Neural progenitor cell (in vitro differentiated cells): Measurements from ENCODE around the gene RREB1. TPM values are rescaled to one million over a fixed set of nuclear protein-coding genes. Genes with fewer than 3 reads are reported as not detected.

Source experiments
- DNase-seq: peaks from one replicate; pipeline ENCODE4 v3.0.0-alpha.2; 2016; ENCODE audit warnings: low spot score
- H2AFZ ChIP-seq: fragments of 200-600 bp; sonication (generic); replicated peaks from 2 replicates; pipeline ENCODE4 v1.6.1; 2016; ENCODE audit warnings: antibody characterized with exemption
- H3F3A ChIP-seq: fragments of 200-600 bp; sonication (generic); 2 replicates; pipeline ENCODE4 v1.6.1; 2016; ENCODE audit warnings: antibody characterized with exemption, low read depth
- H3K27ac ChIP-seq: fragments of 200-600 bp; sonication (generic); 2 replicates; pipeline ENCODE4 v1.5.1; 2016; ENCODE audit warnings: mild to moderate bottlenecking
- H3K27me3 ChIP-seq: fragments of 200-600 bp; sonication (generic); 2 replicates; pipeline ENCODE4 v1.6.1; 2016; ENCODE audit warnings: mild to moderate bottlenecking, moderate library complexity
- H3K36me3 ChIP-seq: fragments of 200-600 bp; sonication (generic); 2 replicates; pipeline ENCODE4 v1.5.1; 2016
- H3K4me1 ChIP-seq: fragments of 200-600 bp; sonication (generic); 2 replicates; pipeline ENCODE4 v1.6.1; 2016; ENCODE audit warnings: mixed run types
- H3K4me2 ChIP-seq: fragments of 200-600 bp; sonication (generic); 2 replicates; pipeline ENCODE4 v1.6.1; 2016
- H3K4me3 ChIP-seq: fragments of 200-600 bp; sonication (generic); 2 replicates; pipeline ENCODE4 v1.5.1; 2016
- H3K79me2 ChIP-seq: fragments of 200-600 bp; sonication (generic); 2 replicates; pipeline ENCODE4 v1.6.1; 2016; ENCODE audit warnings: low read depth
- H3K9ac ChIP-seq: fragments of 200-600 bp; sonication (generic); 2 replicates; pipeline ENCODE4 v1.6.1; 2016
- H3K9me3 ChIP-seq: fragments of 200-600 bp; sonication (generic); 2 replicates; pipeline ENCODE4 v1.5.1; 2016; ENCODE audit warnings: low read depth
- H4K20me1 ChIP-seq: fragments of 200-600 bp; sonication (generic); 2 replicates; pipeline ENCODE4 v1.6.1; 2016; ENCODE audit warnings: low read depth
- H3K27ac Mint-ChIP-seq: 3 replicates; pipeline ENCODE4 v1.8.0; 2021; ENCODE audit warnings: mixed read lengths
- H3K27me3 Mint-ChIP-seq: 2 replicates; pipeline ENCODE4 v1.8.0; 2022; ENCODE audit warnings: low read depth, mild to moderate bottlenecking, inconsistent platforms, moderate library complexity, mixed read lengths; ENCODE audit not compliant: insufficient read depth
- H3K36me3 Mint-ChIP-seq: 3 replicates; pipeline ENCODE4 v1.8.0; 2021; ENCODE audit warnings: mixed read lengths
- H3K4me1 Mint-ChIP-seq: 3 replicates; pipeline ENCODE4 v1.8.0; 2021; ENCODE audit warnings: mixed read lengths
- H3K4me3 Mint-ChIP-seq: 3 replicates; pipeline ENCODE4 v1.8.0; 2021; ENCODE audit warnings: mild to moderate bottlenecking, moderate library complexity, mixed read lengths
- H3K9me3 Mint-ChIP-seq: 3 replicates; pipeline ENCODE4 v1.8.0; 2020; ENCODE audit warnings: mixed read lengths
- EZH2 ChIP-seq: fragments of 200-600 bp; sonication (generic); IDR thresholded peaks from 2 replicates; pipeline ENCODE4 v1.6.1; 2017; ENCODE audit warnings: antibody characterized with exemption, mild to moderate bottlenecking, moderate library complexity
- EZH2phosphoT487 ChIP-seq: fragments of 200-600 bp; sonication (generic); IDR thresholded peaks from 2 replicates; pipeline ENCODE4 v1.6.1; 2017; ENCODE audit warnings: antibody characterized with exemption
- total RNA-seq: library from RNA; depleted of rRNA; stranded (reverse); fragments of >200 nt; gene quantifications from 2 replicates; pipeline ENCODE4 v1.2.3, GENCODE V29; 2015; ENCODE audit warnings: low replicate concordance
- TF ChIP-seq, protein P1 (sequence below): fragments of 200-600 bp; sonication (generic); IDR thresholded peaks from 2 replicates; pipeline ENCODE4 v1.5.1; 2017; ENCODE audit warnings: antibody characterized with exemption, mild to moderate bottlenecking

RREB1 gene
- total RNA-seq, 1 donor from 2014 or later: 12.1 TPM

DNA sequence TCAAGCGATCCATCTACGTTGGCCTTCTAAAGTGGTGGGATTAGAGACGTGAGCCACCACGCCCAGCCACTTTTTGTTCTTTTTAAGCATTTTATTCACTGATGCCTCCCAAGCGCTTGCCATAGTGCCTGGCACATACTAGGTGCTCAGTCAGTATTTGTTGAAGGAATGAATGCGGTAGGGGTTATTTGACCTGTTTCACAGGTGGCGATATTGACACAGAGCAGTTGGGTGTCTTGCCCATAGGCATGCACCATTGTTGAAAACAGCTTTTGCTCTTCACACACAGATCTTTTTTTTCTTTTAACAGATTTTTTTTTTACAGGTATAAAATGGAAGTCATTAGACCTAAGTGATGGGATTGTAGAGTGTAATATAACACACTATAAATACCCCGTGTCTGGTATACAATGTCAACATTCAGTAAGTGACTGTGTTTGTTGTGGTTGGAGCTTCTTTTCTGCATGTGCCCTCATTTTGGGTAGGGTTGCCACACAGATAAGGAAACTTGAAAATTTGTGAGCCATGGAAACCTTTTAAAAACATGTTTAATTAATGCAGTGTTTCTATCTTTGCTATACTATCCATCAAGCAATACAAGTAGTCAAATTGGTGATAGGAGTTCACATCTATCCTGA lies 24.8 kb downstream of the RREB1 start:
- Histone ChIP-seq H3K9me3 (no peaks in the 10 kb centered on the region), H3K4me3 (no peak overlapping the region), H3K4me2 (no peak overlapping the region), H4K20me1 (peaks cover 52% of the 10 kb centered on the region), H2AFZ (no peak overlapping the region), H3K4me1 (peaks cover 19% of the 10 kb centered on the region), H3K9ac (no peak overlapping the region), H3K27ac (no peak overlapping the region), H3K79me2 (peaks cover 47% of the 10 kb centered on the region), H3F3A (peaks cover 14% of the 10 kb centered on the region), H3K36me3 (no peaks in the 10 kb centered on the region), H3K27me3 (no peaks in the 10 kb centered on the region)
- H3K4me1 Mint-ChIP-seq: peaks cover 21% of the 10 kb centered on the region
- TF ChIP-seq EZH2phosphoT487 (no peak), EZH2 (no peak)
- TF ChIP-seq, protein P1, sequence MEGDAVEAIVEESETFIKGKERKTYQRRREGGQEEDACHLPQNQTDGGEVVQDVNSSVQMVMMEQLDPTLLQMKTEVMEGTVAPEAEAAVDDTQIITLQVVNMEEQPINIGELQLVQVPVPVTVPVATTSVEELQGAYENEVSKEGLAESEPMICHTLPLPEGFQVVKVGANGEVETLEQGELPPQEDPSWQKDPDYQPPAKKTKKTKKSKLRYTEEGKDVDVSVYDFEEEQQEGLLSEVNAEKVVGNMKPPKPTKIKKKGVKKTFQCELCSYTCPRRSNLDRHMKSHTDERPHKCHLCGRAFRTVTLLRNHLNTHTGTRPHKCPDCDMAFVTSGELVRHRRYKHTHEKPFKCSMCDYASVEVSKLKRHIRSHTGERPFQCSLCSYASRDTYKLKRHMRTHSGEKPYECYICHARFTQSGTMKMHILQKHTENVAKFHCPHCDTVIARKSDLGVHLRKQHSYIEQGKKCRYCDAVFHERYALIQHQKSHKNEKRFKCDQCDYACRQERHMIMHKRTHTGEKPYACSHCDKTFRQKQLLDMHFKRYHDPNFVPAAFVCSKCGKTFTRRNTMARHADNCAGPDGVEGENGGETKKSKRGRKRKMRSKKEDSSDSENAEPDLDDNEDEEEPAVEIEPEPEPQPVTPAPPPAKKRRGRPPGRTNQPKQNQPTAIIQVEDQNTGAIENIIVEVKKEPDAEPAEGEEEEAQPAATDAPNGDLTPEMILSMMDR: no peak
- DNase-seq: no peak
- H3K27ac Mint-ChIP-seq: no peak overlapping the region
- no peak overlapping the region for H3K4me3 Mint-ChIP-seq
- peaks cover 4% of the 10 kb centered on the region for H3K27me3 Mint-ChIP-seq
- peaks cover 2% of the 10 kb centered on the region for H3K36me3 Mint-ChIP-seq
- no peaks in the 10 kb centered on the region for H3K9me3 Mint-ChIP-seq

DNA sequence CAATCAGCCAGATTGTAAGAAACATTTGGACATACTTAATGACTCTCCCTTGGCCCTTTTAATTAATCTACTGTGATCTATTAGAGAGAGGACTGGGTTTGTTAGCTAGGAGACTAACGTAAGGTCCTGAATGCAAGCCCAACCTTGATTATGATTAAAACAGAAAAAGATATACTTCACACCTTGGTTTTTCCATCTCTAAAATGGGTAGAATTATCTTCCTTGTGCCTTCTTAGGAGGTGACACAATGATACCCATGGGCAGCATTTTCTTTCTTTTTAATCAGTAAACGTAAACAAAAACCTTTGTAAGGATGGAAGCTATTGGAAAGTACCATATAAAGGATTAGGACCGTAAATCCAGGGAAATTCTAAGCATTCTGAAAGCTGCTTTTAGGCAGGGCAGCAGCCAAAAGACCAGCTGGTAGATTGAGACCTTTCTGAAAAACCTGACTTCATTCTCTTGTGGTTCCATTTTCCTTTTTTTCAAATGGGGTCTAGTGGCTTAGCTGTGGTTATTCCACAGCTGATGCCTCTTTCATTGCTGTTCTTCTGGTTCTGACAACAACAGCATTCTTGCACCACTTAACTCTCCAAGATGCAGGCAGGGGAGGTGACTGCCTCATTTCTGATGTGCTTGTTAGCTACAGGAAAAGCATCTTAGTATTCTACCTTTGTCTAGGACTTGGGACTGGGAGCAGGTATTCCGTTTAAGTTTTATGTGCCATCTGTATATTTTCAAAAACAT lies 27.4 kb downstream of the RREB1 start:
- H3K79me2 ChIP-seq: peaks cover 51% of the 10 kb centered on the region
- Mint-ChIP-seq H3K36me3 (no peaks in the 10 kb centered on the region), H3K27me3 (peaks cover 2% of the 10 kb centered on the region)

DNA sequence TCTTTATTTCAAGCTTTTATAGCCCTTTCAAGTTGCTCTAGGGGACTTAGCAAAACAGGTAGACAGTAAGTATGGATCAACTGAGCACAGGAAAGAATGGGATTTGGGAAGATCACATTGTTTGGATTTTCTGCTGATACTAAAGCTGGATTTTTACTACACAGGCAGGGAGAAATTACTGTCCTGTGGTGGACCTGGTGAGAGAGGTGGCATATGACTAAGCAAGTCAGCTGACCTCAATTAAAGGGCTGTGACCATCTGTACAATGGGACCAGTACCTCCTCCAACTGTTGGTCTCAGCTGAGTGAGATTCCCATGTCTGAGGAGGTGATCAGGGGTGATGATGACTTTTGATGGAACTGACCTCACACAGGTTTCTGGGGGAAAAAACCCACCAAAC lies 28.0 kb downstream of the RREB1 start:
- Histone ChIP-seq H3K9ac (no peak overlapping the region), H3K4me3 (no peak overlapping the region), H3K79me2 (peaks cover 55% of the 10 kb centered on the region), H3K36me3 (no peaks in the 10 kb centered on the region), H3K27ac (no peak overlapping the region), H3K4me2 (peak overlapping the region; percentile 26), H4K20me1 (peaks cover 67% of the 10 kb centered on the region), H2AFZ (no peak overlapping the region), H3K27me3 (peaks cover 9% of the 10 kb centered on the region), H3K9me3 (no peaks in the 10 kb centered on the region), H3K4me1 (peaks cover 36% of the 10 kb centered on the region), H3F3A (peaks cover 32% of the 10 kb centered on the region)
- Mint-ChIP-seq H3K36me3 (no peaks in the 10 kb centered on the region), H3K27me3 (peaks cover 4% of the 10 kb centered on the region), H3K4me1 (peaks cover 39% of the 10 kb centered on the region), H3K9me3 (no peaks in the 10 kb centered on the region), H3K4me3 (no peak overlapping the region), H3K27ac (no peak overlapping the region)
- DNase-seq: no peak
- TF ChIP-seq EZH2phosphoT487 (no peak), EZH2 (no peak)
- TF ChIP-seq, protein P1: no peak

More for the DNA sequence above, 27.4 kb downstream of the RREB1 start:
- Histone ChIP-seq H3K4me2 (peak overlapping the region; percentile 26), H3K9ac (no peak overlapping the region), H3K27me3 (peaks cover 3% of the 10 kb centered on the region), H4K20me1 (peaks cover 62% of the 10 kb centered on the region), H2AFZ (no peak overlapping the region), H3K27ac (no peak overlapping the region), H3K4me1 (peaks cover 36% of the 10 kb centered on the region), H3F3A (peaks cover 32% of the 10 kb centered on the region), H3K36me3 (no peaks in the 10 kb centered on the region), H3K4me3 (no peak overlapping the region), H3K9me3 (no peaks in the 10 kb centered on the region)
- DNase-seq: peak; percentile 40
- TF ChIP-seq EZH2phosphoT487 (no peak), EZH2 (no peak)
- TF ChIP-seq, protein P1: no peak
- H3K4me3 Mint-ChIP-seq: no peak overlapping the region
- H3K4me1 Mint-ChIP-seq: peaks cover 35% of the 10 kb centered on the region
- H3K27ac Mint-ChIP-seq: no peak overlapping the region
- H3K9me3 Mint-ChIP-seq: no peaks in the 10 kb centered on the region
